B cell (primary cell): ENCODE results near the gene MMP11. TPM values are rescaled to one million over a fixed set of nuclear protein-coding genes. Genes with fewer than 3 reads are reported as not detected.

Source experiments
- ATAC-seq: fragments of 200-7000 bp; cut with Tn5 transposase; one replicate; pipeline ENCODE4 v1.10.0; 2021; ENCODE audit warnings: low read depth, mild to moderate bottlenecking, moderate number of reproducible peaks, moderate library complexity
- CTCF ChIA-PET: fragments of 350-600 bp; sonication (Branson Sonifier 250); formaldehyde crosslinking; loops from one replicate; lab custom pipeline; 2021; ENCODE audit warnings: antibody characterized with exemption, inconsistent platforms; lab: Charles Lee
- POLR2A ChIA-PET: fragments of 350-600 bp; sonication (Branson Sonifier 250); formaldehyde crosslinking; loops from one replicate; lab custom pipeline; 2021; ENCODE audit warnings: antibody characterized with exemption; lab: Charles Lee
- DNase-seq: peaks from one replicate; pipeline ENCODE4 v3.0.0; 2013
- H2AFZ ChIP-seq: 2 replicates; pipeline ENCODE4 v1.6.1; 2012; ENCODE audit warnings: mild to moderate bottlenecking, low read depth, low read length; ENCODE audit not compliant: insufficient read depth, poor library complexity, severe bottlenecking
- H3K27ac ChIP-seq, 2 donors: 1 replicate in 1 of 2; 2 replicates in 1 of 2; pipeline ENCODE4 v1.5.1; 2012 to 2013; ENCODE audit warnings: low read length in 2 of 2, mild to moderate bottlenecking in 2 of 2, moderate library complexity in 1 of 2
- H3K27me3 ChIP-seq, 4 experiments: fragments of 200-600 bp in 1 of 4; sonication (generic) in 1 of 4; replicated peaks in 1 of 4; 1 replicate in 2 of 4; 2 replicates in 2 of 4; pipeline versions ENCODE4 v1.6.1 to v1.7.0; 2013 to 2016; ENCODE audit warnings: low read length in 3 of 4, mild to moderate bottlenecking in 2 of 4, mixed read lengths in 1 of 4, moderate library complexity in 1 of 4; ENCODE audit not compliant: insufficient read depth in 4 of 4, control insufficient read depth in 3 of 4; ENCODE audit errors: control extremely low read depth in 1 of 4
- H3K36me3 ChIP-seq, 2 experiments: replicated peaks in 1 of 2; 1 replicate in 1 of 2; 2 replicates in 1 of 2; pipeline versions ENCODE4 v1.6.1 to v1.7.1; 2013; ENCODE audit warnings: low read length in 1 of 2; ENCODE audit not compliant: insufficient read depth in 2 of 2, control insufficient read depth in 1 of 2; ENCODE audit errors: control extremely low read depth in 1 of 2, extremely low read depth in 1 of 2
- H3K4me1 ChIP-seq, 2 donors: fragments of 200-600 bp in 1 of 2; sonication (generic) in 1 of 2; 1 replicate in 1 of 2; 2 replicates in 1 of 2; pipeline versions ENCODE4 v1.5.1 to v1.6.1; 2013 to 2017; ENCODE audit warnings: low read length in 2 of 2; ENCODE audit not compliant: control insufficient read depth in 2 of 2, insufficient read depth in 2 of 2
- H3K4me2 ChIP-seq: replicated peaks from 2 replicates; pipeline ENCODE3; 2012; ENCODE audit warnings: mild to moderate bottlenecking, low read depth, low read length; ENCODE audit not compliant: poor library complexity, severe bottlenecking
- H3K4me3 ChIP-seq, 5 experiments: fragments of 200-600 bp in 1 of 5; sonication (generic) in 1 of 5; 1 replicate in 3 of 5; 2 replicates in 2 of 5; pipeline versions ENCODE4 v1.5.1 to v1.7.0; 2011 to 2016; ENCODE audit warnings: low read length in 4 of 5, mild to moderate bottlenecking in 4 of 5, low read depth in 2 of 5, control low read depth in 1 of 5, moderate library complexity in 1 of 5; ENCODE audit not compliant: insufficient read depth in 1 of 5; ENCODE audit errors: control extremely low read depth in 1 of 5, extremely low read depth in 1 of 5
- H3K79me2 ChIP-seq: fragments of 200-600 bp; sonication (generic); one replicate; pipeline ENCODE4 v1.6.0; 2016; ENCODE audit warnings: low read length; ENCODE audit not compliant: control insufficient read depth, insufficient read depth
- H3K9ac ChIP-seq: fragments of 200-600 bp; sonication (generic); 2 replicates; pipeline ENCODE4 v1.6.1; 2017; ENCODE audit warnings: mild to moderate bottlenecking, low read length, moderate library complexity
- H3K9me3 ChIP-seq, 3 donors: one replicate each; pipeline versions ENCODE4 v1.6.1 to v1.7.1; 2013; ENCODE audit warnings: low read length in 2 of 3; ENCODE audit not compliant: control insufficient read depth in 2 of 3, insufficient read depth in 1 of 3; ENCODE audit errors: control extremely low read depth in 1 of 3
- H4K20me1 ChIP-seq: 2 replicates; pipeline ENCODE4 v1.6.0; 2012; ENCODE audit warnings: mild to moderate bottlenecking, low read length; ENCODE audit not compliant: insufficient read depth, control insufficient read depth, poor library complexity, severe bottlenecking
- H3K27ac Mint-ChIP-seq: one replicate; pipeline ENCODE4 v1.8.0; 2021; ENCODE audit warnings: mixed read lengths
- H3K27me3 Mint-ChIP-seq: one replicate; pipeline ENCODE4 v1.8.0; 2021; ENCODE audit warnings: mixed read lengths
- H3K4me1 Mint-ChIP-seq: one replicate; pipeline ENCODE4 v1.8.0; 2021; ENCODE audit warnings: mixed read lengths
- H3K4me3 Mint-ChIP-seq: one replicate; pipeline ENCODE4 v1.8.0; 2021; ENCODE audit warnings: mixed read lengths
- H3K9me3 Mint-ChIP-seq: one replicate; pipeline ENCODE4 v1.8.0; 2022; ENCODE audit warnings: mixed read lengths; ENCODE audit not compliant: insufficient read depth
- EZH2 ChIP-seq: IDR thresholded peaks from 2 replicates; pipeline ENCODE4 v1.6.1; 2012; ENCODE audit warnings: borderline replicate concordance, low read depth, mild to moderate bottlenecking, moderate library complexity, low read length; ENCODE audit not compliant: insufficient read depth, poor library complexity, severe bottlenecking
- WGBS: methylation state at CpG from one replicate; pipeline ENCODE4 v1.1.5; 2013; ENCODE audit warnings: missing lambda C conversion rate; ENCODE audit not compliant: insufficient coverage; 5-methylcytosine and 5-hydroxymethylcytosine counted together
- intact Hi-C: fragments of 100-400 bp; cut with micrococcal nuclease; formaldehyde crosslinking; loops from one replicate; pipeline ENCODE4 v1.10.0; 2022
- polyA plus RNA-seq: library from polyadenylated mRNA; depleted of rRNA; stranded (reverse); fragments of >200 nt; gene quantifications from 2 replicates; pipeline ENCODE4 v1.2.3, GENCODE V29; 2012
- total RNA-seq, 2 donors: library from RNA; stranded (reverse); fragments of 120-200 nt in 1 of 2; gene quantifications; 1 replicate in 1 of 2; 2 replicates in 1 of 2; pipeline versions ENCODE4 v1.2.3 to v1.2.4, GENCODE V29; 2013 to 2022
- TF ChIP-seq, protein P1 (sequence below): fragments of 200-600 bp; IDR thresholded peaks from one replicate; pipeline ENCODE4 v1.8.0; 2022; ENCODE audit warnings: antibody characterized with exemption, mild to moderate bottlenecking

MMP11 gene
- total and polyA plus RNA-seq, 2 donors (not counting 1 experiment from before 2014, with no cell fraction given): 11.6 to 19.0 TPM

DNA sequence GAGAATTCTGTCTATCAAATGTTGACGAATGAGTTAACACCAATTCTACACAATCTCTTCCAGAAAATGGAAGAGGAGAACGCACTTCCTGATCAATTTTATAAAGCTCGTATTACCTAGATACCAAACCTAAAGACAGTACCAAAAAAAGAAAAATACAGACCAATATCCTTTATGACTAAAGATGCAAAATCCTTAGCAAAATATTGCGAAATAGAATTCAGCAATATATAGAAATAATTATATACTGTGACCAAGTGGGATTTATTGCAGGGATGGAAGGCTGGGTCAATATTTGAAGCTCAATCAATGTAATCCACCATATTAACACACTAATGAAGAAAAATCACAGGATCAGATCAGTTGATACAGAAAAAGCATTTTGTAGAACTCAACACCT is 39.7 kb downstream of the MMP11 start:
- no peak overlapping the region for H3K4me3 Mint-ChIP-seq
- peaks cover 56% of the 10 kb centered on the region for H3K79me2 ChIP-seq
- ATAC-seq: no peak
- H3K9ac ChIP-seq: no peak overlapping the region
- DNase-seq: no peak
- no peaks in the 10 kb centered on the region for H3K27me3 Mint-ChIP-seq
- CTCF ChIA-PET: interaction anchor here (0.8 to 2.1 kb wide), 3 partner anchors 34 to 41 kb away, joined by 3 to 5 read pairs (median 3); no protein-coding TSS in a partner anchor
- no peak overlapping the region for H3K4me2 ChIP-seq
- no peak overlapping the region for H3K4me3 ChIP-seq
- H3K4me1 Mint-ChIP-seq: peaks cover 29% of the 10 kb centered on the region
- no peaks in the 10 kb centered on the region for H3K9me3 Mint-ChIP-seq
- H3K27me3 ChIP-seq: no peaks in the 10 kb centered on the region
- no peak overlapping the region for H2AFZ ChIP-seq
- H4K20me1 ChIP-seq: no peaks in the 10 kb centered on the region
- peaks cover 6 to 41% of the 10 kb centered on the region in 2 experiments for H3K36me3 ChIP-seq
- intact Hi-C loops: no loop called here
- peaks cover 3 to 8% of the 10 kb centered on the region in 2 donors for H3K4me1 ChIP-seq
- POLR2A ChIA-PET: no interaction called here
- WGBS: 100% methylated on average over 1 of the region's 4 CpGs
- no peak overlapping the region for H3K27ac ChIP-seq
- TF ChIP-seq, protein P1, sequence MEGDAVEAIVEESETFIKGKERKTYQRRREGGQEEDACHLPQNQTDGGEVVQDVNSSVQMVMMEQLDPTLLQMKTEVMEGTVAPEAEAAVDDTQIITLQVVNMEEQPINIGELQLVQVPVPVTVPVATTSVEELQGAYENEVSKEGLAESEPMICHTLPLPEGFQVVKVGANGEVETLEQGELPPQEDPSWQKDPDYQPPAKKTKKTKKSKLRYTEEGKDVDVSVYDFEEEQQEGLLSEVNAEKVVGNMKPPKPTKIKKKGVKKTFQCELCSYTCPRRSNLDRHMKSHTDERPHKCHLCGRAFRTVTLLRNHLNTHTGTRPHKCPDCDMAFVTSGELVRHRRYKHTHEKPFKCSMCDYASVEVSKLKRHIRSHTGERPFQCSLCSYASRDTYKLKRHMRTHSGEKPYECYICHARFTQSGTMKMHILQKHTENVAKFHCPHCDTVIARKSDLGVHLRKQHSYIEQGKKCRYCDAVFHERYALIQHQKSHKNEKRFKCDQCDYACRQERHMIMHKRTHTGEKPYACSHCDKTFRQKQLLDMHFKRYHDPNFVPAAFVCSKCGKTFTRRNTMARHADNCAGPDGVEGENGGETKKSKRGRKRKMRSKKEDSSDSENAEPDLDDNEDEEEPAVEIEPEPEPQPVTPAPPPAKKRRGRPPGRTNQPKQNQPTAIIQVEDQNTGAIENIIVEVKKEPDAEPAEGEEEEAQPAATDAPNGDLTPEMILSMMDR: no peak
- TF ChIP-seq EZH2: no peak
- no peaks in the 10 kb centered on the region for H3K9me3 ChIP-seq
- H3K27ac Mint-ChIP-seq: no peak overlapping the region

DNA sequence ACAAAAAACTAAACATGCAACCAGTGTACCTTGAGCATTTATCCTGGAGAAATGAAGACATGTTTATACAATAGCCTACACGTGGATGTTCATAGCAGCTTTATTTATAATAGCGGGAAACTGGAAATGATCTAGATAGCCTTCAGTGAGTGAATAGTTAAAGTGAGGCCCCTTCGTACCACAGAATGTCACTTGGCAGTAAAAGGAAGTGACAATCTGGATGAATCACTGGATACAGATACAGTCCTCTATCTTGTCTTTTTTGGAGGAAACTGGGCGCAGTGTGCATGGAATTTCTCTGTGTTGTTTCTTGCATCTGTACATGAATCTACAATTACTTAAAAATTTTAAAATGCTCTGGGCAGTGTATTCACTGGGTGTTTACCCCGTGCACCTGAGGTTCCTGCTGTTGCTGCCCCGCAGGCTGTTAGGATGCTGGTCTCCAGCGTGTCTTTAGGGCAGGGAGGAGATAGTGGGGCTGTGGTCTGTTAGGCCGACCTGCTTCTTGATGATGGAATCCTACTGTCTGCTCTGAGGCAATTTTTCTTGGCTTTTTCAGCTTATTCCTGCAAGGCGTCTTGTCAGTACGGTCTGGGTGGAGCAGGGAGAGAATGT is 43.0 kb downstream of the MMP11 start:
- 97% methylated on average over 6 of the region's 10 CpGs for WGBS
- peaks cover 8 to 56% of the 10 kb centered on the region in 2 experiments for H3K36me3 ChIP-seq
- ChIA-PET CTCF (interaction anchor here (0.6 to 0.7 kb wide), 2 partner anchors 10 to 18 kb away, joined by 3 read pairs; no protein-coding TSS in a partner anchor), POLR2A (interaction anchor here (0.7 kb wide), 1 partner anchor 10 kb away, joined by 6 read pairs; no protein-coding TSS in a partner anchor)
- ATAC-seq (no peak), DNase-seq (no peak)
- no peaks in the 10 kb centered on the region for H3K9me3 ChIP-seq
- Mint-ChIP-seq H3K4me1 (peaks cover 52% of the 10 kb centered on the region), H3K4me3 (no peak overlapping the region), H3K27me3 (no peaks in the 10 kb centered on the region), H3K27ac (no peak overlapping the region), H3K9me3 (no peaks in the 10 kb centered on the region)
- peaks cover 36 to 41% of the 10 kb centered on the region in 2 donors for H3K4me1 ChIP-seq
- H4K20me1 ChIP-seq: no peaks in the 10 kb centered on the region
- no peak overlapping the region for H3K27ac ChIP-seq
- no peak overlapping the region for H3K4me2 ChIP-seq
- no peak for TF ChIP-seq EZH2
- TF ChIP-seq, protein P1: no peak
- no peak overlapping the region for H3K4me3 ChIP-seq
- intact Hi-C loops: no loop called here
- no peak overlapping the region for H2AFZ ChIP-seq
- no peaks in the 10 kb centered on the region for H3K27me3 ChIP-seq
- H3K9ac ChIP-seq: no peak overlapping the region
- H3K79me2 ChIP-seq: peaks cover 60% of the 10 kb centered on the region
